ENCODE results near the gene TULP1. TPM values are rescaled to one million over a fixed set of nuclear protein-coding genes. Genes with fewer than 3 reads are reported as not detected.

The TULP1 gene
- total and polyA plus RNA-seq, 2 of the 4 experiments (the other 2 are of a cell fraction): not detected

GRCh38 chr6:35554811-35555210 lies 42.1 kb upstream of the TULP1 start:
- no peak overlapping the region for H2BK120ac ChIP-seq (ENCODE audit: low read depth, low read length)
- H4K5ac ChIP-seq (ENCODE audit: low read depth, low read length): no peak overlapping the region
- no peak overlapping the region for H2BK20ac ChIP-seq (ENCODE audit: low read depth, low read length)
- in situ Hi-C loops (cut with MboI; ENCODE audit: low sequenced_read_pairs): no loop called here
- no peak overlapping the region for H3K9ac ChIP-seq (ENCODE audit: low read depth, low read length)
- DNase-seq (no peak), ATAC-seq (ENCODE audit: low read depth) (no peak)
- H3K4me3 ChIP-seq (ENCODE audit: insufficient read depth, low read depth, low read length): no peak overlapping the region
- no peaks in the 10 kb centered on the region for H3K79me1 ChIP-seq (ENCODE audit: low read depth in 1 of 2, low read length in 2 of 2)
- no peaks in the 10 kb centered on the region for H4K20me1 ChIP-seq (ENCODE audit: insufficient read depth, low read length)
- H2AK9ac ChIP-seq (replicated peaks; ENCODE audit: low read depth, low read length, poor library complexity): no peak overlapping the region
- no peak overlapping the region for H3K56ac ChIP-seq (ENCODE audit: extremely low read depth, insufficient read depth, low read length)
- H3K23ac ChIP-seq (ENCODE audit: low read depth, low read length): no peak overlapping the region
- no peak overlapping the region for H3K14ac ChIP-seq (replicated peaks; ENCODE audit: low read depth, low read length)
- H3K9me3 ChIP-seq (ENCODE audit: control insufficient read depth, insufficient read depth, low read length): peaks cover 6% of the 10 kb centered on the region
- dilution Hi-C loops (cut with HindIII; ENCODE audit: low sequenced_read_pairs, unreplicated experiment): no loop called here
- H3K27ac ChIP-seq (ENCODE audit: insufficient read depth, low read length): no peak overlapping the region
- H3K27me3 ChIP-seq (ENCODE audit: control insufficient read depth, insufficient read depth, low read length): peaks cover 20% of the 10 kb centered on the region
- no peak overlapping the region for H2BK15ac ChIP-seq (ENCODE audit: low read depth, low read length)
- no peaks in the 10 kb centered on the region for H3K36me3 ChIP-seq (ENCODE audit: control insufficient read depth, insufficient read depth, low read length)
- no peak overlapping the region for H3K18ac ChIP-seq (ENCODE audit: low read depth, low read length)
- H2AK5ac ChIP-seq (ENCODE audit: low read depth, low read length): no peak overlapping the region
- no peak overlapping the region for H2BK5ac ChIP-seq (ENCODE audit: low read depth, low read length, poor library complexity, severe bottlenecking)
- POLR2A ChIA-PET (ENCODE audit: unreplicated experiment): no interaction called here
- TF ChIP-seq BHLHE40 (IDR thresholded peaks at IDR 0.05; ENCODE audit: low read depth, low read length): no peak
- no peak for TF ChIP-seq RAD21 (IDR thresholded peaks at IDR 0.05; ENCODE audit: low read length)
- no peak for TF ChIP-seq RFX5 (IDR thresholded peaks at IDR 0.05; ENCODE audit: low read depth, low read length)
- no peak for TF ChIP-seq MAZ (IDR thresholded peaks at IDR 0.05; ENCODE audit: borderline replicate concordance, low read depth, low read length)
- no peak for TF ChIP-seq USF2 (IDR thresholded peaks at IDR 0.05; ENCODE audit: low read depth, low read length)
- TF ChIP-seq FOS (IDR thresholded peaks at IDR 0.05; ENCODE audit: low read depth, low read length): no peak
- no peak for TF ChIP-seq MAFK (IDR thresholded peaks at IDR 0.05; ENCODE audit: low read depth, low read length)
- no peak for TF ChIP-seq ELK1 (IDR thresholded peaks at IDR 0.05; ENCODE audit: borderline replicate concordance, low read depth, low read length)
- TF ChIP-seq RCOR1 (IDR thresholded peaks at IDR 0.05; ENCODE audit: insufficient replicate concordance, low read length): no peak
- TF ChIP-seq CTCF (conservative IDR thresholded peaks at IDR 0.05; ENCODE audit: low read depth, low read length): no peak
- no peak for TF ChIP-seq CEBPB (IDR thresholded peaks at IDR 0.05; ENCODE audit: low read depth, low read length)
- TF ChIP-seq POLR2A (IDR thresholded peaks at IDR 0.05; ENCODE audit: low read depth, low read length): no peak
- no peak for TF ChIP-seq MXI1 (IDR thresholded peaks at IDR 0.05; ENCODE audit: borderline replicate concordance, low read depth, low read length)
- TF ChIP-seq CHD1 (IDR thresholded peaks at IDR 0.05; ENCODE audit: low read depth, low read length): no peak
- no peak for TF ChIP-seq SMC3 (IDR thresholded peaks at IDR 0.05; ENCODE audit: low read depth, low read length)
- no peak for TF ChIP-seq NFE2L2 (IDR thresholded peaks at IDR 0.05; ENCODE audit: low read depth, low read length)
- H3K9me1 ChIP-seq (ENCODE audit: insufficient read depth, low read length): no peaks in the 10 kb centered on the region
- CTCF ChIA-PET: interaction anchor here (0.6 kb wide), 1 partner anchor 263 kb away, joined by 3 read pairs; no protein-coding TSS in a partner anchor
- no peak overlapping the region for H3K4me2 ChIP-seq (ENCODE audit: low read depth, low read length)
- no peak overlapping the region for H3K4ac ChIP-seq (ENCODE audit: low read depth, low read length)
- WGBS, 2 experiments (ENCODE audit: extremely low coverage in 2 of 2, insufficient read length in 1 of 2): no CpG with 5 or more reads among the region's 4 CpGs
- no peaks in the 10 kb centered on the region for H3K4me1 ChIP-seq (ENCODE audit: control insufficient read depth, insufficient read depth, low read length)
- no peak overlapping the region for H4K8ac ChIP-seq (ENCODE audit: low read depth in 2 of 2, low read length in 2 of 2)
- H2AFZ ChIP-seq (replicated peaks; ENCODE audit: low read length, poor library complexity): no peak overlapping the region
- H4K91ac ChIP-seq (ENCODE audit: insufficient read depth, low read depth, low read length): no peak overlapping the region
- BruUV-seq (replicated peaks): no TSS peak
- intact Hi-C loops (cut with micrococcal nuclease): no loop called here

Data from IMR-90 (cell line).